Mucosa of descending colon (tissue), 3 donors: Measurements from ENCODE around the gene NCAPG. TPM values are rescaled to one million over a fixed set of nuclear protein-coding genes. Genes with fewer than 3 reads are reported as not detected.

Experiments
- ATAC-seq: fragments of 200-7000 bp; cut with Tn5 transposase; one replicate; pipeline ENCODE4 v1.9.1; 2020; ENCODE audit warnings: mild to moderate bottlenecking, moderate library complexity
- DNase-seq, 3 donors: peaks; one replicate each; pipeline ENCODE4 v3.0.0-alpha.2; 2020
- H3K36me3 ChIP-seq: fragments of 200-600 bp; one replicate; pipeline ENCODE4 v1.8.0; 2021; ENCODE audit warnings: low read depth, mild to moderate bottlenecking
- H3K4me1 ChIP-seq: fragments of 200-600 bp; one replicate; pipeline ENCODE4 v1.8.0; 2021; ENCODE audit warnings: low read depth, mild to moderate bottlenecking
- H3K4me3 ChIP-seq: fragments of 200-600 bp; one replicate; pipeline ENCODE4 v1.8.0; 2021; ENCODE audit warnings: mild to moderate bottlenecking
- H3K9me3 ChIP-seq: fragments of 200-600 bp; one replicate; pipeline ENCODE4 v1.8.0; 2021; ENCODE audit warnings: mild to moderate bottlenecking
- CTCF ChIP-seq: fragments of 200-600 bp; IDR thresholded peaks from one replicate; pipeline ENCODE4 v1.8.0; 2022; ENCODE audit warnings: antibody characterized with exemption, mild to moderate bottlenecking
- intact Hi-C, 2 donors: fragments of 100-400 bp; cut with DNase I in 1 of 2; cut with micrococcal nuclease in 1 of 2; formaldehyde crosslinking; loops; one replicate each; pipeline versions ENCODE4 v1.11.0 to v1.11.1; 2022; cut with DNase I, micrococcal nuclease
- total RNA-seq, 3 donors: library from RNA; stranded (reverse); fragmentation: NEBNext Ultra II Directional in 2 of 3; extraction: Animal tissue kit (Norgen Biotek cat#: 25700) in 2 of 3; gene quantifications; one replicate each; pipeline versions ENCODE4 v1.2.1 to v1.2.4, GENCODE V29; 2021 to 2023
- donor health status: DM: no; HTN: no; CAD: no; lungs with moderate emphysema.
- donor health status: DM: no; HTN: no; CAD: no.
- donor health status: DM: no; HTN: yes; CAD: no.

Gene NCAPG
- total RNA-seq, 3 donors from 2014 or later, result 3.0 to 9.7 (median 3.4) TPM

- Histone ChIP-seq H3K36me3 (peaks cover 10% of the 10 kb centered on the region), H3K9me3 (no peaks in the 10 kb centered on the region), H3K4me1 (peaks cover 37% of the 10 kb centered on the region), H3K4me3 (no peak overlapping the region)
- intact Hi-C loops, result no loop called here
- ATAC-seq (no peak), DNase-seq (no peak)
- TF ChIP-seq CTCF, result no peak
Observed at GRCh38 chr4:17807446-17807845, 3.3 kb upstream of the NCAPG start.

GRCh38 chr4:17809667-17810066 is 1.1 kb upstream of the NCAPG start:
- TF ChIP-seq CTCF, result no peak
- no peak for DNase-seq
- intact Hi-C loops, result no loop called here
- Histone ChIP-seq H3K36me3 (no peaks in the 10 kb centered on the region), H3K9me3 (no peaks in the 10 kb centered on the region), H3K4me3 (peak overlapping the region; percentile 74), H3K4me1 (peaks cover 37% of the 10 kb centered on the region)
- ATAC-seq, result no peak

- ATAC-seq, result peak; percentile 39
- Histone ChIP-seq H3K4me3 (peak overlapping the region; percentile 74), H3K36me3 (no peaks in the 10 kb centered on the region), H3K4me1 (peaks cover 36% of the 10 kb centered on the region), H3K9me3 (no peaks in the 10 kb centered on the region)
- peak in 1 of 3 donors; percentile 32 for DNase-seq
- TF ChIP-seq CTCF, result no peak
- intact Hi-C loops, result no loop called here
Observed at GRCh38 chr4:17811078-17811603, 362 bp downstream of the NCAPG start.

DNA sequence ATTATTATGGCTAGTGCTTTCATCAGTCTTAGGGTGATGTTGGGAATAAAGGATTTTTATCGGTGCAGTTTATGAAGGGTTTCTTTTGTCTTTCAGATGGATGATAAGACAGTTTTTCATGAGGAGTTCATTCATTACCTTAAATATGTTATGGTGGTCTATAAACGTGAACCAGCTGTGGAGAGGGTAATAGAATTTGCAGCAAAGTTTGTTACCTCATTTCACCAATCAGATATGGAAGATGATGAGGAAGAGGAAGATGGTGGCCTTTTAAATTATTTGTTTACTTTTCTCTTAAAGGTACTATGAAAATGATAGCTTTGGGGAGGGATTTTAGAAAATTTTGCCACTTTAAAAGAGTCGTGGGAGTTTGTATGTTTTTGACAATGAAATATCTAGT is 1.3 kb downstream of the NCAPG start:
- no peak for TF ChIP-seq CTCF
- Histone ChIP-seq H3K36me3 (no peaks in the 10 kb centered on the region), H3K4me3 (no peak overlapping the region), H3K9me3 (no peaks in the 10 kb centered on the region), H3K4me1 (peaks cover 27% of the 10 kb centered on the region)
- ATAC-seq, result no peak
- intact Hi-C loops, result no loop called here
- no peak for DNase-seq

GRCh38 chr4:17812801-17813200 is 2.0 kb downstream of the NCAPG start:
- ATAC-seq, result no peak
- intact Hi-C loops, result no loop called here
- no peak for TF ChIP-seq CTCF
- Histone ChIP-seq H3K4me3 (no peak overlapping the region), H3K9me3 (no peaks in the 10 kb centered on the region), H3K36me3 (no peaks in the 10 kb centered on the region), H3K4me1 (peaks cover 20% of the 10 kb centered on the region)
- DNase-seq, result no peak

DNA sequence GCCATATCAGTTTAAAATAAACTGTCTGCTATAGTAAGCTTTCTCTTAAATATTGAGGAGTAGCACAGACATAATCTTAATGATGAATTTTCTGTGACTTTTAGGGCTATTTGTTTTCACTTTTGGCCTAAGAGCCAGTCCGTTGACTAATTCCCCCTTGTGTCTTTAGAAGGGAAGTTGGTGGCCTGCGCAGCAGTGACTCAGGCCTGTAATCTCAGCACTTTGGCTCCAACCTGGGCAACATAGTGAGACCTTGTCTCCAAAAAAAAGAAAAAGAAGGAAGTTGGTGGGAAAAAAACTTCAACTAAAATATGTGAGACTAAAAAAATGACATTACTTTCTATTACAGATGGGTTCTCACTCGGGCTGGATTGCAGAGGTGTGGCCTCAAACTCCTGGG is 3.4 kb downstream of the NCAPG start:
- intact Hi-C loops, result no loop called here
- TF ChIP-seq CTCF, result no peak
- no peak for ATAC-seq

More for the DNA sequence above, 3.4 kb downstream of the NCAPG start:
- no peaks in the 10 kb centered on the region for H3K36me3 ChIP-seq
- H3K4me1 ChIP-seq, result peaks cover 7% of the 10 kb centered on the region
- no peak overlapping the region for H3K4me3 ChIP-seq
- H3K9me3 ChIP-seq, result no peaks in the 10 kb centered on the region
- DNase-seq, result no peak
